H9 (cell line): ENCODE data around the gene CHID1. TPM values are rescaled to one million over a fixed set of nuclear protein-coding genes. Genes with fewer than 3 reads are reported as not detected.

ENCODE experiments used
- DNase-seq: peaks from one replicate; pipeline ENCODE4 v3.0.0-alpha.2; 2017
- H2AFZ ChIP-seq: one replicate; pipeline ENCODE4 v1.6.1; 2013; ENCODE audit warnings: mild to moderate bottlenecking, low read length, control low read depth, moderate library complexity
- H2AK5ac ChIP-seq: 2 replicates; pipeline ENCODE4 v1.6.1; 2013; ENCODE audit warnings: low read length, control low read depth, mixed read lengths; ENCODE audit not compliant: insufficient read length
- H2BK120ac ChIP-seq: one replicate; pipeline ENCODE4 v1.6.1; 2013; ENCODE audit warnings: low read depth, mild to moderate bottlenecking, low read length, control low read depth, inconsistent platforms; ENCODE audit not compliant: poor library complexity, severe bottlenecking
- H2BK12ac ChIP-seq: 2 replicates; pipeline ENCODE4 v1.6.1; 2013; ENCODE audit warnings: low read length, control low read depth, mixed read lengths, low read depth; ENCODE audit not compliant: insufficient read length
- H2BK15ac ChIP-seq: 2 replicates; pipeline ENCODE4 v1.6.1; 2013; ENCODE audit warnings: low read depth, low read length, control low read depth
- H2BK20ac ChIP-seq: one replicate; pipeline ENCODE4 v1.6.1; 2013; ENCODE audit warnings: low read depth, mild to moderate bottlenecking, low read length, control low read depth, inconsistent platforms; ENCODE audit not compliant: poor library complexity, severe bottlenecking
- H2BK5ac ChIP-seq: 2 replicates; pipeline ENCODE4 v1.6.1; 2013; ENCODE audit warnings: low read length, control low read depth, mixed read lengths; ENCODE audit not compliant: insufficient read length
- H3K14ac ChIP-seq: 2 replicates; pipeline ENCODE4 v1.6.1; 2013; ENCODE audit warnings: low read length, control low read depth; ENCODE audit not compliant: insufficient read depth
- H3K18ac ChIP-seq: 2 replicates; pipeline ENCODE4 v1.6.1; 2013; ENCODE audit warnings: low read depth, mild to moderate bottlenecking, mixed read lengths, low read length, control low read depth; ENCODE audit not compliant: insufficient read length
- H3K23ac ChIP-seq: 2 replicates; pipeline ENCODE4 v1.6.1; 2013; ENCODE audit warnings: low read length, control low read depth, mixed read lengths, low read depth; ENCODE audit not compliant: insufficient read length
- H3K23me2 ChIP-seq: 2 replicates; pipeline ENCODE4 v1.6.1; 2013; ENCODE audit warnings: low read depth, mild to moderate bottlenecking, mixed read lengths, low read length, control low read depth; ENCODE audit not compliant: insufficient read length, poor library complexity, severe bottlenecking
- H3K27ac ChIP-seq: 2 replicates; pipeline ENCODE4 v1.5.1; 2013; ENCODE audit warnings: low read length, control low read depth, mixed read lengths, low read depth; ENCODE audit not compliant: insufficient read length
- H3K27me3 ChIP-seq: 2 replicates; pipeline ENCODE4 v1.6.1; 2013; ENCODE audit warnings: low read length, control low read depth, inconsistent platforms; ENCODE audit not compliant: insufficient read depth
- H3K4ac ChIP-seq: 2 replicates; pipeline ENCODE4 v1.6.1; 2013; ENCODE audit warnings: low read depth, mild to moderate bottlenecking, control low read depth, inconsistent platforms, low read length, moderate library complexity
- H3K4me1 ChIP-seq: 2 replicates; pipeline ENCODE4 v1.6.1; 2013; ENCODE audit warnings: low read length, control low read depth, inconsistent platforms; ENCODE audit not compliant: insufficient read depth
- H3K4me2 ChIP-seq: 2 replicates; pipeline ENCODE4 v1.6.1; 2013; ENCODE audit warnings: low read length, control low read depth, mixed read lengths; ENCODE audit not compliant: insufficient read length, insufficient read depth
- H3K56ac ChIP-seq: 2 replicates; pipeline ENCODE4 v1.6.1; 2013; ENCODE audit warnings: low read depth, mild to moderate bottlenecking, mixed read lengths, low read length, control low read depth; ENCODE audit not compliant: insufficient read length
- H3K79me1 ChIP-seq: 2 replicates; pipeline ENCODE4 v1.6.1; 2013; ENCODE audit warnings: low read depth, mild to moderate bottlenecking, moderate library complexity, low read length, control low read depth, inconsistent platforms; ENCODE audit not compliant: insufficient read depth, poor library complexity, severe bottlenecking
- H3K79me2 ChIP-seq: 2 replicates; pipeline ENCODE4 v1.6.1; 2013; ENCODE audit warnings: low read length, control low read depth, inconsistent platforms; ENCODE audit not compliant: insufficient read depth
- H3K9ac ChIP-seq: 2 replicates; pipeline ENCODE4 v1.6.1; 2013; ENCODE audit warnings: low read length, control low read depth, mixed read lengths; ENCODE audit not compliant: insufficient read length; ENCODE audit errors: extremely low read depth
- H3K9me3 ChIP-seq: one replicate; pipeline ENCODE4 v1.6.1; 2013; ENCODE audit warnings: low read depth, low read length, inconsistent platforms; ENCODE audit not compliant: control insufficient read depth
- H3T11ph ChIP-seq: one replicate; pipeline ENCODE4 v1.6.1; 2013; ENCODE audit warnings: mild to moderate bottlenecking, low read length, control low read depth, inconsistent platforms
- H4K20me1 ChIP-seq: one replicate; pipeline ENCODE4 v1.6.1; 2013; ENCODE audit not compliant: control insufficient read depth, insufficient read length, insufficient read depth
- H4K5ac ChIP-seq: 2 replicates; pipeline ENCODE4 v1.6.1; 2013; ENCODE audit warnings: low read depth, mild to moderate bottlenecking, mixed read lengths, low read length, control low read depth; ENCODE audit not compliant: insufficient read length
- H4K8ac ChIP-seq: replicated peaks from 2 replicates; pipeline ENCODE4 v1.6.1; 2013; ENCODE audit warnings: low read length, control low read depth, mixed read lengths, low read depth; ENCODE audit not compliant: insufficient read length
- H4K91ac ChIP-seq: 2 replicates; pipeline ENCODE4 v1.6.1; 2013; ENCODE audit warnings: low read depth, mild to moderate bottlenecking, moderate library complexity, mixed read lengths, low read length, control low read depth; ENCODE audit not compliant: insufficient read length
- H3K27ac Mint-ChIP-seq, 3 experiments: 2 replicates in 2 of 3; 3 replicates in 1 of 3; pipeline ENCODE4 v1.8.0; 2020 to 2021; ENCODE audit warnings: mixed read lengths in 3 of 3, mild to moderate bottlenecking in 1 of 3, moderate library complexity in 1 of 3
- H3K27me3 Mint-ChIP-seq: 2 replicates; pipeline ENCODE4 v1.8.0; 2021; ENCODE audit warnings: low read depth, mild to moderate bottlenecking, moderate library complexity, mixed read lengths
- H3K36me3 Mint-ChIP-seq, 3 experiments: 2 replicates in 2 of 3; 3 replicates in 1 of 3; pipeline ENCODE4 v1.8.0; 2020 to 2021; ENCODE audit warnings: low read depth in 3 of 3, mixed read lengths in 3 of 3; ENCODE audit not compliant: insufficient read depth in 1 of 3
- H3K4me1 Mint-ChIP-seq, 2 experiments: 2 replicates each; pipeline ENCODE4 v1.8.0; 2020; ENCODE audit warnings: mixed read lengths in 2 of 2
- H3K4me3 Mint-ChIP-seq, 2 experiments: 2 replicates in 1 of 2; 3 replicates in 1 of 2; pipeline ENCODE4 v1.8.0; 2020 to 2021; ENCODE audit warnings: mild to moderate bottlenecking in 2 of 2, mixed read lengths in 2 of 2, moderate library complexity in 1 of 2
- H3K9me3 Mint-ChIP-seq, 2 experiments: 2 replicates in 1 of 2; 3 replicates in 1 of 2; pipeline ENCODE4 v1.8.0; 2020; ENCODE audit warnings: mild to moderate bottlenecking in 2 of 2, mixed read lengths in 2 of 2, moderate library complexity in 1 of 2
- CTCF ChIP-seq: fragments of 200-600 bp; sonication (generic); conservative IDR thresholded peaks from 3 replicates; pipeline ENCODE4 v1.8.0; 2021; ENCODE audit warnings: antibody characterized with exemption, mild to moderate bottlenecking
- WGBS: extraction: QIAGEN DNeasy Blood & Tissue Kit; methylation state at CpG from one replicate; pipeline ENCODE4 v1.1.7; 2013; ENCODE audit warnings: missing lambda C conversion rate, low lambda C conversion rate, mixed read lengths; ENCODE audit not compliant: insufficient read length; ENCODE audit errors: extremely low coverage; 5-methylcytosine and 5-hydroxymethylcytosine counted together
- total RNA-seq: library from RNA; stranded (reverse); gene quantifications from 2 replicates; pipeline ENCODE4 v1.2.1, GENCODE V29; 2021

Gene CHID1
- total RNA-seq, 1 experiment from 2014 or later = 89.4 TPM

- Mint-ChIP-seq H3K36me3 (peaks cover 0 to 24% (median 14%) of the 10 kb centered on the region in 3 experiments), H3K27ac (no peak overlapping the region), H3K4me1 (peaks cover 28 to 37% of the 10 kb centered on the region in 2 experiments), H3K27me3 (peaks cover 30% of the 10 kb centered on the region), H3K4me3 (peak overlapping the region; percentile 59 to 78), H3K9me3 (no peaks in the 10 kb centered on the region; a peak in 1 of 5 replicates)
- Histone ChIP-seq H3K4me2 (peak overlapping the region; percentile 58), H3K79me2 (no peaks in the 10 kb centered on the region), H2AFZ (no peak overlapping the region), H4K5ac (no peak overlapping the region), H2BK120ac (no peak overlapping the region), H3K56ac (no peak overlapping the region), H3K9me3 (no peaks in the 10 kb centered on the region), H4K91ac (no peak overlapping the region), H3K4ac (no peak overlapping the region), H2AK5ac (no peak overlapping the region), H3T11ph (no peak overlapping the region), H3K23ac (no peak overlapping the region), H2BK12ac (no peak overlapping the region), H2BK20ac (no peak overlapping the region), H3K27me3 (peaks cover 8% of the 10 kb centered on the region; the same call in 1 of the 2 replicates), H3K4me1 (no peaks in the 10 kb centered on the region; the same call in 1 of the 2 replicates), H2BK15ac (no peak overlapping the region), H3K18ac (no peak overlapping the region), H2BK5ac (no peak overlapping the region), H3K27ac (no peak overlapping the region), H3K23me2 (peaks cover 24% of the 10 kb centered on the region), H4K20me1 (no peaks in the 10 kb centered on the region), H4K8ac (no peak overlapping the region), H3K79me1 (no peaks in the 10 kb centered on the region), H3K9ac (no peak overlapping the region), H3K14ac (no peak overlapping the region)
- DNase-seq = no peak
- WGBS = no CpG with 5 or more reads among the region's 22 CpGs
- TF ChIP-seq CTCF = no peak
Measured at GRCh38 chr11:826836-827145, 83.8 kb downstream of the CHID1 start.
